Mammary epithelial cell (primary cell): ENCODE results near the gene LAMC3.

Source experiments
- CTCF ChIP-seq, 2 donors: IDR thresholded peaks in 1 of 2; conservative IDR thresholded peaks in 1 of 2; 2 replicates each; pipeline ENCODE4 v1.5.1; 2011 to 2012; ENCODE audit warnings: inconsistent platforms in 2 of 2, low read length in 2 of 2, mild to moderate bottlenecking in 2 of 2, control low read depth in 1 of 2, low read depth in 1 of 2; ENCODE audit not compliant: insufficient read depth in 1 of 2; ENCODE audit errors: extremely low read depth in 1 of 2
- EZH2 ChIP-seq: IDR thresholded peaks from 2 replicates; pipeline ENCODE4 v1.6.1; 2012; ENCODE audit warnings: low read length, inconsistent platforms, borderline replicate concordance

- no peak for TF ChIP-seq CTCF (conservative IDR thresholded peaks at IDR 0.05 in 1 of 2, IDR thresholded peaks at IDR 0.05 in 1 of 2; ENCODE audit: extremely low read depth in 1 of 2, insufficient read depth in 1 of 2, low read depth in 1 of 2, low read length in 2 of 2)
- TF ChIP-seq EZH2, result no peak
Observed at GRCh38 chr9:131067625-131068024, 58.7 kb downstream of the LAMC3 start.
